ENCODE results near the gene TXNRD1.
"Not testable (repeated sequence)": the region's sequence is repeated elsewhere in the genome, so short reads cannot be mapped to it uniquely, and the experiment has no call there.

Gene TXNRD1

DNA sequence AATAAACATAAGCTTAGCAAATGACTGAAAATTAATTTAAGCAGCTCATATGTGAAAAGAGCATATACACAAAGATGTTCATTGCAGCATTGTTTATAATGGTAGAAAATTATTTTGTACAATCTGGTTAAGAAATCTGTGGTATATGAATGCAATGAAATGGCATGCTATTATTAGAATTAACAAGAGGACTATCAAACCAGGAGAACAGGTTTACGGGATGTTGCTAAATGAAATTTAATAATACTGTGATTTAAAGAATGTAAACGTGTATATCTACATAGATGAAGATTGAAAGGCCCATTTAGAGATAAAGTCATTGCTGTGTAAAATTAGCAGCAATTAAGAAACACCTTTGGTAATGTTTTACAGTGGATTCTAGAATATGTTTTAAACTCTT, 158.5 kb downstream of the TXNRD1 start:
- DNase-seq = no peak

DNA sequence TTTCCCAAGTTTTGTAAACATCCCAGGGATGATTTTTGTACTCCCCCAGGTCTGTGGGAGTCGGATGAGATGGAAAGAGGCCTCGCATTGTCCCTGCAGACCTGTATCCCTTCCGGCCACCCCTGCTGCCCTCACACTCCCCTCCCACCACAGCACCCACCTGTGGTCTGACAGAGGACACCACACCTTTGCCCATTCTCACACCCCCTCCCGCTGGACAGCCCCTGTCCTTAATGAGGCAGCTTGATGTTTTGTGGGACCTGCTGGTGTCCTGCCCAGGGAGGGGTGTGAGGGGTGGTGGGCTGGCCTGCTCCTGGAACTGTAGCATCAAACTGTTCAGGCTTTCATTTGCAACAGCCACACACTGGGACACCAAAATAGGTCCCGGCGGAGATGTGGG, 159.2 kb downstream of the TXNRD1 start:
- no peak for DNase-seq

DNA sequence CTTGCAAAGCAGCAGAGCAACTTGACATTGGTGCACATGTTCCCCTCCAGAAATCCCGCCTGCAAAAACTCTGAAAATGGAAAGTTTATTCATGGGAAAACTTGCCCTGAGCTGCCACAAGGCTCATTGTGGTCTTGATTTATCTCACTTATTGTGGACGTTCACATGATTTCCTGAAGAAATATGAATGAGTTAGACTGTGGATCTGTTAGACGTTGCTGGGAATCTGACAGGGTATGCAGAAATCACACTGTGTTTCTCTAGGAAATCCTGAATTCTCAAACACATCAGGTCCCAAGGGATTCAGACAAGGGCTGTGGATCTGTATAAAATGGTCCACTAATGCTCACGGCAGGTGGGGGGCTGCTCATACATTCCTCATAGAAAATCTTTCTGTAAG, 160.2 kb downstream of the TXNRD1 start:
- no peak for DNase-seq

DNA sequence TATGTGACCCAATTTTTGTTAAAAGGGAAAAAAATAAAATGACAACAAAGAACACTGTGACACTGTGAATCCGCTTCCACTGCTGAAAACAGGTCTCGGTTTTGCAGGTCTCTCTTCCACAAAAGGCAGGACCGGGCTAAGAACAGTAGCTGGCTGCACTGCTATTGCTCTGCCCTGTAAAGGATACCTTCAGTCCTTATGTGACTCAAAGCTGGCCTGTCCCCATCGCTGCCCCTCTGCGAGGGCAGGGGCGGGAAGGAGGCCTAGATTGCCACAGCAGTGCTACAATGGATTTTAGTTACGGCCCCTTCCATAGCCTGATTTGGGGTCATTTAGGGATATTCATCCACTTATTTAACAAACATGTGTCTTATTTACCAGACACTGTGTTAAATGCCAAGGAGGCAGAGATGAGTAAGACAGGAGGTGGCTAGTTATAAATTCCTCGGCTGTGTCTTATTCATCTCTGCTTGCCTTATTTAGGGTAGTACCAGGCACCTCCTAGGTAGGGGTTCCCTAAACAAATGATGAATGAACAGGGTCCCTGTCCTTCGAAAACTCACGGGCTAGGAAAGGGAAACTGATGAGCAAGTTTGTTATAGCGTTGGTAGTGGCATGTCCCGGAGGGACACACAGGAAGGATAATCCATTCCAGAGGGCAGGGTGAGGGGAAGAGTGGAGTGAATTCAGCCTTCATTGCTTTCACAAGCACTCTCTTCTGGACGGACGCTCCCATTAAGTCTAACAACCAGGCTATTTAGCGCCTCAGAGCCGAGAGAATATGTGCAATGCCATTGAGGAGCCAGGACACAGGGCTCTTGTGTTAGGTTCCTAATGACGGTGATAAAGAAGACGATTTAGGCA, 161.3 kb downstream of the TXNRD1 start:
- no peak for DNase-seq

DNA sequence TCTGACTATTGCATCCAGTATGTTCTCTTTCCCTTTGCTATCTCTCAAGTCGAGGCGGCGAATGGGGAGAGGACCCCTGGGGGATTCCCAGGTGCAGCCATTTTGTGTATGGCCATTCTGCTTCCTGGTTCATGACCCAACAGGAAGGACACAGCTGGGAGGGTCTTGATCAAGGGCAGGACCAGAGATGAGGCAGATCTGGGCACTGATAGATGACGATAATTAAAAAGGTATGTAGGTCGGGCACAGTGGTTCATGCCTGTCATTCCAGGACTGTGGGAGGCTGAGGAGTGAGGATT, 161.9 kb downstream of the TXNRD1 start:
- DNase-seq = no peak

DNA sequence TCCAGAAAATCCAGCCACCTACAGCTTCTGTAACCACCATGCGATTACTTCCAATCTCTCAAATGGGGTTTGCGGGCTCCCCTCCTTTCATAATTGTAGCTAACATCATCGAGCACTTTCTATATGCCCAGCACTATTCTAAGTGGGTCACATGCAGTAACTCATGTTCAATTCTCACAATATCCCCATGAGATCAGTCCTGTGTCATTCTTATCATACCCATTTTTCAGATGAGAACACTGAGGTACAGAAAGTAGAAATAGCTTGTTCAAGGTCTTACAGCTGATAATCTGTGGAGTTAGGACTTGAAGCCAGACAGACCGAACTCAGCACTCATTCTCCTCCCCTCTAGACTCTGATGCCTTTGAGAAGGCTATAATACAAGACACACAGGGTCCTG, 162.8 kb downstream of the TXNRD1 start:
- no peak for DNase-seq

DNA sequence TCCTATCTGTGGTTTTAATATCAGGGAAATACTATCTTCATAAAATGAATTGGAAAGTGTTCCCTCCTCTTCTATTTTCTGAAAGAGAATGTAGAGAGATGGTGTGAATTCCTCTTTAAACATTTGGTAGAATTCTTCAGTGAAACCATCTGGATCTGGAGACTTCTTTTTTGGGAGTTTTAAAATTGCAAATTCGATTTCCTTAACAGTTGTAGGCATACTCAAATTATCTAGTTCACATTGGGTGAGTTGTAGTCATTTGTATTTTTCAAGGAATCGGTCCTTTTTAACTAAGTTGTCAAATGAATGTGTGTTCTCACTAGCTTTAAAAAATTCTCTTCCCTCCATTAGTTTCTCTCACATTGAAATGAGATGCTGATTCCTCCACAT, 165.8 kb downstream of the TXNRD1 start:
- DNase-seq = no peak

DNA sequence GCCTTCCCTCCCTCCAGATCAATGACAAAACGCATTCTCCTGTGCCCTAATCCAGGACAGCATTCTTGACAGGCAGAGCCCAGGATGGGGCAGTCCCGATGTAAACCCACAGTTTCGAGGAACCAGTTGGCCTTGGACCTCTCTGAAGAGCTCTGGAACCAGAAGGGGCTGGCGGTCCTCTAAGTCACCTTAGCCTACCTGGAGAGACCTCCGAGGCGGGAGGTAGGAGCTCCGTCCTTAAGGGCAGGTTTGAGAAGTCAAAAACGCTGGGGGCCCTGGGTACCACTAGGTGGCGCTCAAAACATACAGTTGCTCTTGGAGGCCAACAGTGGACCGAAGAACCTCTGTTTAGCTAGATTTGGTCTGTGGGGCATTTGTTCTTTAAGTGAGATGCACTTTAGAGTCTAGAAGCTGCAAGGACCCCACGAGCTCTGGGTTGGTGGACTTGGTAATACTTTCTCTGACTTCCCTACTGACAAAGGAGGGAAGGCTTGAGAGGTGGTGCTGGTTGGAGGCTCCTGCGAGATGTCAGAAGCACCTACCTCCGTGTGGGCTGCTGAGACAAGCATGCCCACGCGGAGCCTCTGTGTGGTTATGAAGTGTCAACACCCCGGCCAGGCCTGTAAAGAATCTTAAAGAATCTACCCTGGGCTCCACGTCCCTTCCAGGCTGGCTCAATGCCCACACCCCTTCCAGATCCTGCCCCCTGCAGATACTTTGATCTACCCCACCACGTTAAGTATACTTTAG, 166.3 kb downstream of the TXNRD1 start:
- peak; percentile 62 for DNase-seq

DNA sequence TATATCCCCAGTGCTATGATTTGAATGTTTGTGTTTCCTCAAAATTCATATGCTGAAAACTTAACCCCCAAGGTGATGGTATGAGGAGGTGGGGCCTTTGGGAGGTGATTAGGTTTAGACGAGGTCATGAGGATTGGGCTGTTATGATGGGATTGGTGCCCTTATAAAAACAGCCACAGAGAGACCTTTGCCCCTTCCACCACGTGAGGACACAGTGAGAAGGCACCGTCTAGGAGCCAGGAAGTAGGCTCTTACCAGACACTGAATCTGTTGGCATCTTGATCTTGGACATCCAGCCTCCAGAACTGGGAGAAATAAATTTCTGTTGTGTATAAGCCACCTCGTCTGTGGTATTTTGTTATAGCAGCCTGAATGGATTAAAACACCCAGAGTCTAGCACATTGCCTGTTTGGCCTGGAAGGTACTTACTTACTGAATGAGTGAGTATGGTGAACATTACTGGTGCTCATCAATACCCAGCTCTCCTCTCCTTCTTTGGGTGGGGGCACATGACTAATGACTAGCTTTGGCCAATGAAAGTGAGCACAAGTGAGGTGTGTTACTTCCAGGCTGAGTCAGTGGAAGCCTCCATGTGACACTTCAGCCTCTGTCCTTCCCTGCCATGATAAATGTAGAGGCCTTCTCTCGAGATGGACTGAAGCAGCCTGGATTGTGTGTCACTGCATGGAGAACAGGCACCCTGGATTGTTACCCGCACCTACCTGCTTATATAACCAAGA, 168.7 kb downstream of the TXNRD1 start:
- DNase-seq = no peak

DNA sequence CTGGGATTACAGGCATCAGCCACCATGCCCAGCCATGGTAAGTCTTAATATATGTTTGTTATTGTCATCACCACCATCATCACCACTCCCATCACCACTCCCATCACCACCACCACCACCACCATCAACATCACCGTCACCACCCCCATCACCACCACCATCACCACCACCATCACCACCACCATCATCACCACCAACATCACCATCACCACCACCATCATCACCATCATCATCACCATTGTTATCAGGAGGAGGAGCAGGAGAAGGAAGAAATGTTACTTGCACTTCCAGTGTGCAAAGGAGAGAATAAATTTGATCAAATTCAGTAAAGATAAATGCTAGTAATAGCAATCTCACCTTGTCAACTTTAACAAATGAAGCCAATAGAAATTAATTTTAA, 169.9 kb downstream of the TXNRD1 start:
- no peak for DNase-seq

DNA sequence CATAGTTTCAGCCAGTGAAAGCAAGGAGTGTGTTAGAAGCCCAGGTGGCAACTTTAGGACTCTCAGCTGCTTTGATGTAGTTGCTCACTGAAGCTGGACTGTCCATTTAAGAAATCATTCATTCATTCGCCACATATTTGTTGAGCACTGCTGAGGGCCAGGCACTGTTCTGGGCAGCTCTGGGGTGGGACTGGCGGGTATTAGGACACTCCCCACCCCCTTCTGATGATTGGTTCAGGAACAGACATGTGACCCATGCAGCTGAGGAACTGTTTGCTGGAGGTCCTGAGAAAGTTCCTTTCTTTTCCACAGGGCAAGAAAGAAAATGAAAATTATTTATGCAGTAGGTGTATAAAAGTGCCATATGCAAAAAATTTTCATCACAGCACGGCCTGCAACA, 170.9 kb downstream of the TXNRD1 start:
- DNase-seq = no peak

DNA sequence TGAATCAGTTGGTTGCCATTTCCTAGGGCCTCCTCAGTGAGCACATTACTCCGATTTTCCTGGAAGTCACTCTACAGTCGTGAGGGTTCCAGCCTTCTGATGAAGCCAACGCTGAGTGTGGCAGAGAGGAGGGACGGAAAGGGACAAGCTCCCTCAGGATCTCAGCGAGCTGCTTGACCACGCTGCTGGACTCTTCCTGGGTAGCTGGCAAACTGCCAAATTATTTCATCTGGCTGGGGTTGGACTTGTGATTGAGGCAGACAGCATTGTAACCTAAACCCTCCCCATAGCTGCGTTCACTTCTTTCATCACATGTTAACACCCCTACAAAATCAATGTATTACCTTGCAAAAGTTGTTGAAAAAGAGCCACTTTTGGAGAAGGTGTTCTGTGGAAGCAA, 171.6 kb downstream of the TXNRD1 start:
- no peak for DNase-seq

DNA sequence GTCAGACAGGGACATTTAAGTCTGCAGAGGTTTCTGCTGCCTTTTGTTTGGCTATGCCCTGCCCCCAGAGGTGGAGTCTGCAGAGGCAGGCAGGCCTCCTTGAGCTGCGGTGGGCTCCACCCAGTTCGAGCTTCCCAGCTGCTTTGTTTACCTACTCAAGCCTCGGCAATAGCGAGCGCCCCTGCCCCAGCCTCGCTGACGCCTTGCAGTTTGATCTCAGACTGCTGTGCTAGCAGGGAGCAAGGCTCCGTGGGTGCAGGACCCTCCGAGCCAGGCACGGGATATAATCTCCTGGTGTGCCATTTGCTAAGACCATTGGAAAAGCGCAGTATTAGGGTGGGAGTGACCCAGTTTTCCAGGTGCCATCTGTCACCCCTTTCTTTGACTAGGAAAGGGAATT, 178.5 kb downstream of the TXNRD1 start:
- not testable (repeated sequence) for DNase-seq
